Globus pallidus (tissue), 1 donor: ENCODE measurements around the gene GAS7.
"Not testable (repeated sequence)": the region's sequence is repeated elsewhere in the genome, so short reads cannot be mapped to it uniquely, and the experiment has no call there.

Experiments
- DNase-seq: peaks from one replicate; pipeline ENCODE4 v3.0.0-alpha.2; 2015; ENCODE audit warnings: low spot score

GAS7 gene

DNA sequence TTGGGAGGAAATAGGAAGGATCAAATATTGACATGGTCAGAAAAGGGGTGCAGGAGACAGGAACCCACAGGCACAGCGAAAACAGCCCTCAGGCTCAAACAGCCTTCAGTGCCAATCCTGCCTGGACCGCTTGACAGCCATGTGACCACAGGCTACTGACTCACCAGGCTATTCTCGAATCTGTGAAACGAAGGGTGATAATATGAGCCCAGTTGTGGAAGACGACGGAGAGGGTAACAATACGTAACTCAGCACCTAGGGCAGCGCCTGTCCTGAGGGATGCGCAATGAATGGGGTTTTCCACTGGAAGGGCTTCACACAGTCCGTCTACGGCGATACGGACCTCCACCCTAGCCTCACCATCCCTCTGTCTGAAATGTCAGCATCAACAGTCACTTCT is 176.0 kb downstream of the GAS7 start:
- peak; percentile 51 for DNase-seq

DNA sequence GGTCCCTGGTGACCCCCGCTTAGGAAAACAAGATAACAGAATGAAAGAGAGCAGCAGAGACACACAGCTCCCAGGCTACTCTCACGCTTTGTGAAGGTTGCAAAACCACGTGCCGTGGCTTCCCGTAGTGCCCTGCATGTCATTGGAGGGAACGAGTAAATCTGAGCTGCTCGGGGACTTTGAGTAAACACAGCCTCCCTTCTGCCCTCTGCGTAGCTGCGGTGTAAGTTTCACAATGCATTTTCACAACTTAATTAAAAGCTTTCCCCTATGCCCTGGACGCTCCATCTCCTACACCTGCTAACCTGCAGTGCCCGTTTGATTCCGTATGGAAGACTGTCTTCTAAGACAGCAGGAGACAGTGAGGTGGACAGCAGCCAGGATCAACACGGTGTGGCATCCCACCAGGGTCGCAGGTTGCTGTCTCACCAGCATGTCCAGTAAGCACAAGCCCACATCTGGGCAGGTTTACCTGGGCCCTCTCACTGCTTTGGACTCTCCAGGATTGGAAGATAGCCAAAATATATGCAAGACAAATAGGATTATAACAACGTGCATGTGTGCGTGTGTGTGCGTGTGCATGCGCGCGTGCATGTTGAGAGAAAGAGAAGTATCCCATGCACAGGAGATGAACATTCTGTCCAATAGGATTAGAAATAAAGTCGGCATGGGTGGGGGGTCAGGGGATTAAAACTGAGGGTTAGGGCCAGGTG is 177.0 kb downstream of the GAS7 start:
- DNase-seq, result no peak

DNA sequence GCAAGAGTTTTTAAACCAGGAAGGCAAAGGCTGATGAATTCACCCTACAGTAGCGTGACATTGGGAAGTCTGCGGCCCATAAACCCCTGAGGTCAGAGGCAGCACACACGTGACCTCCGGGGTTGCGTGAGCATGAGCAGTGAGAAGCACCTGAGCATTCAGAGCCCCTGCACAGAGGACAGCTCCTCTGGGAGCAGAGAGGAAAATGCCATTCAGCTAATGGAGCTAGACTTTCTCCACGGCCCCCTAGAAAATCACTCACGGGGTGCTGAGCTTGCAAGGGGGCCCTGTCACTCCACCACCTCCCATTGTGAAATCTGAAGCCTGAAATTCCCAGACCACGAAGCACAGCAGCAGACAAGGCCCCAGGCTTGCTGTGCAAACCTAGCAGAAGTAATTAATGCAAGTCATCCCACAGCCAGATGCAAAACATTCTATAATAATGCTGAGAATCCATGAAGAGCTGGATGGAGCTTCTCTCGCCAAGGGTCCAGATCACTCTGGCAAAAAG is 178.4 kb downstream of the GAS7 start:
- no peak for DNase-seq

DNA sequence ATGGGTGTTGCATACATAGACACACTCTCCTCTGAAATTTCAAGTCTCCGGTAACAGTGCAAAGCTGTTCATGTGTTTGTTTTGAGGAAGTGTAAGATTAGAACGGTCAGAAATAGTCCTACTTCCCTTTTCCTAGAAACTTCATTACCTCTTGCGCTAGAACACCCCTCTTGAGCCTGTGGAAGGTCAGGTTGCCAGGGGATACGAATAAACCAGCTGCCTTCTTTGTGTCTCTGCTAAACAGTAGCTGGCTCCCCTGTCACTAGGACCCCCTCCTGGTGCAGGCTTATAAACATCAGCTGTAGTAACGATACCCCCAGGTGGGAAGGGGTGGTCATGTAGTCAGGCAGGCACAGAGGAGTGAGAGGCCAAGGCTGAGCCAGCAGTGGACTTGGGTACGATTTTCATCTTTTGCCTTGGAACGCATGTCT is 179.9 kb downstream of the GAS7 start:
- DNase-seq, result peak; percentile 52

DNA sequence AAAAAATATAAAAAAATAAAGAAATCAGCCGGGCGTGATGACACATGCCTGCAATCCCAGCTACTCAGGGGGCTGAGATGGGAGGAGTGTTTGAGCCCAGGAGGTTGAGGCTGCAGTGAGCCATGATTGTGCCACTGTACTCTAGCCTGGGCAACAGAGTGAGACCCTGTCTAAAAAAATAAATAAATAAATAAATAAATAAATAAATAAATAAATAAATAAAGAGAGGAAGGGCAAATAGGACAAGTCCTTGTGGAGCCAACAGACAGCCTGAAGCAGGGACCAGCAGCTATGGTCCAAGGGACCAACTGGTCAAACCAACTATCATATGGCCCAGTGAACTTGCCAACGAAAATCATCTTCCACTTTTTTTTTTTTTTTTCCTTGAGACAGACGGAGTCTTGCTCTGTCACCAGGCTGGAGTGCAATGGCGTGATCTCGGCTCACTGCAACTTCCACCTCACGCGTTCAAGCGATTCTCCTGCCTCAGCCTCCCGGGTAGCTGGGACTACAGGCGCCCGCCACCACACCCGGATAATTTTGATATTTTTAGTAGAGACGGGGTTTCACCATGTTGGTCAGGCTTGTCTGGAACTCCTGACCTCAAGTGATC is 181.3 kb downstream of the GAS7 start:
- DNase-seq, result not testable (repeated sequence)

DNA sequence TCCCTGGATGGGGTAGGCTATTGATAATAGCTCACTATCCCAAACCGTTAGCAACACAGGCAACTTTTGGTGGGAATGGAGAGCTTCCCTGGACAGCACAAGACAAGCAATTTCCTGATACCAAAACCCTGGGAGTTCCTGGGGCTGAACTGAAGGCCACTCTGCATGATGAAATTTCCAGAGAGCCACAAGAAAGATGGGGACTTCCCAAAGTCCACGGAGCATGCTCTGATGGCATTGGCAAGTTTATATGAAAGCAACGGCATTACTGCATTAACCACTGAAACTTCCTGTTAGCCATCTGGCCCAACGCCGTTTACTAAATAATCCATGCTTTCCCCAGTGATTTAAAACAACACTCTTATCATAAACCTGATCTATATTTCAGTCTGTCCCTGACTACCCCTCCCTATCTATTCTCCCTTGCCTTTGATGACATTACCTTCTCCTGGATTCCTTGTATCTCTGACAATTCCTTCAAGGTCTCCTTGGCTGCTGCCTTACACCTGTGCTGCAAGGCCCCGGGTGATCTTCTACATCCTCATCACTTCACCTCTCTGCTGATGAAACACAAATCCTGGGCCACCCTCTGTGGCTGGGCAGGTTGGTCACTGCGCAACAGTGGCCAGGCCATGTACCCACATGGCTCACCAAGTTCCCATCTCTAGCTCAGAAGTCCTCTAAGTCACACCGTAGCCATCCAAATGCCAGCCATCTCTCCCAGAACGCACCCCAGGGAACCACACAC is 184.9 kb downstream of the GAS7 start:
- DNase-seq, result no peak

DNA sequence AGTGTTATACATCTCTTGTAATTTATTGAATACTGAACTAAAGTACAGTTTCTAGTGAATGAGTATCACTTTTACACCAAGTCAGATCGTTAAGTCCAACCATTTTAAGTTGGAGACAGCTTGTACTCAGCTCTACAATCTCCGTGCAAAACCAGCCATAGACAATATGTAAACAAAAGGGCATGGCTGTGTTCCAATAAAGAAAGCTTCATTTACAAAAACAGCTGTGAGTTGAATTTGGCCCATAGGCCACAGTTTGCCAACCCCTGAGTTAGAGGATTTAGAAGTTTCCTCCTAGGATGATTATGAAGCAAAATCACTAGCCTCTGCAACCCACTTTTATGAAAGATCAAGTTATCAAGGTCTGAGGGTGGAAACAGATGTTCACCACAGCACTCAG is 187.7 kb downstream of the GAS7 start:
- no peak for DNase-seq

DNA sequence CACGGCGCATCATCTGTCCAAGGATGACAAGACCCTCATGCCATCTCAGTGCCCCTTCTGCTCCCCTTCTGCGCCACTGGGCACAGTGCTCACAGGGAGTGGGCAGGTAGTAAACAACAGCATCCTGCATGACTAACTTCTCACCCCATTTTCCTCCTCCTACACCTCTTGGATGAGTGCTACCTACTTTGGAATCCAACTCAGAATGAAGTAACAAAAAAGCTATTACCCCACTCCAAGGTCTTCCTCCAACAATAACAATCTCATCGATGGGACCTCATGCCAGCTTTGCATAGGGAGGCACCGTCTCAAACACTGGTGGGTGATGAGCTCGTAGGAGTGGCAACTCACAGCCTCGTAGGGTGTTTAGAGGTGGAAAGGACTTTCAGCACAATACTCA is 194.7 kb downstream of the GAS7 start:
- DNase-seq, result no peak

DNA sequence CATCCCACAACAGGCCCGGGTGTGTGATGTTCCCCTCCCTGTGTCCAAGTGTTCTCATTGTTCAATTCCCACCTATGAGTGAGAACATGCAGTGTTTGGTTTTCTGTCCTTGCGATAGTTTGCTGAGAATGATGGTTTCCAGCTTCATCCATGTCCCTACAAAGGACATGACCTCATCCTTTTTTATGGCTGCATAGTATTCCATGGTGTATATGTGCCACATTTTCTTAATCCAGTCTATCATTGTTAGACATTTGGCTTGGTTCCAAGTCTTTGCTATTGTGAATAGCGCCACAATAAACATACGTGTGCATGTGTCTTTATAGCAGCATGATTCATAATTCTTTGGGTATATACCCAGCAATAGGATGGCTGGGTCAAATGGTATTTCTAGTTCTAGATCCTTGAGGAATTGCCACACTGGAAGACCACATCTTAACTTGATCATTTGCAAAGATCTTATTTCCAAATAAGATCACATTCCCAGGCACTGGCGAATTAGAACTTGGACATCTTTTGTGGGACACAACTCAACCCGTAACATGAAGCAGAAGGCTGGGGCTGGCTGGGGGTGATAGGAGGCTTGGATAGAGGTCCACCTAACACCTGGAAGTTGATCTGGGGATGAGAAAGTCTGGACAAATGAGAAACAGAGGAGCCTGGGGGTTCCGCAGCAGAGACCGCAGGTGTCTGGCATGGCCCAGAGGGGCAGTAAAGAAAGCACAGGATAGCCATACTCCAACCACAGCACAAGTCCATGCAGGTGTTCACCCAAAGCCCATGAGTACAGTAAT is 195.6 kb downstream of the GAS7 start:
- not testable (repeated sequence) for DNase-seq

DNA sequence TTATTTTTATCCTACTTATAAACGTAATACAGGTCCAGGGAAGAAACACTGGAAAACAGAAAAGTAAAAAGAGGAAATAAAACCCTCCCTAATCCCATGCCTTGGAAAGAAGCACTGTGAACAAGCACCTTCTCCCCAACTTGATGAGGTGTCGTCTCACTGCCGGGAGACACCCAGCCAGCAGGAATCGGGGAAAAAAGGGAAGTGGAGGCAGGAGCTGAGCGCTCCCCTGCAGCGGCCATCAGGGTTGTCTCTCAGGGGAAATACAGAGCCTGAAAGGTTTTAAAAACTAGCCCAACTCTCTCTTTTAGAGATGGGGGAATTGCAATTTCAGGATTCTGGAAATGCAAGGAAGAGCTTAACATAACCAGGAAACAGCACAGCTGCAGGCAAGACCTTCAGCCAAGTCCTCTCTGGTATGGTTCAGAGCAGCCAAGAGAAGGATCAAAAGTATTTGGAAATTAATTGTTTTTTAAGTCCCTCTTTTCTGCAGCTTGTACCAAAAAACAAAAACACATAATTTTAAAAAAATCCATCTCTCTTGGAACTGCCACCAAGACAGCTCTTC is 197.0 kb downstream of the GAS7 start:
- DNase-seq, result no peak

DNA sequence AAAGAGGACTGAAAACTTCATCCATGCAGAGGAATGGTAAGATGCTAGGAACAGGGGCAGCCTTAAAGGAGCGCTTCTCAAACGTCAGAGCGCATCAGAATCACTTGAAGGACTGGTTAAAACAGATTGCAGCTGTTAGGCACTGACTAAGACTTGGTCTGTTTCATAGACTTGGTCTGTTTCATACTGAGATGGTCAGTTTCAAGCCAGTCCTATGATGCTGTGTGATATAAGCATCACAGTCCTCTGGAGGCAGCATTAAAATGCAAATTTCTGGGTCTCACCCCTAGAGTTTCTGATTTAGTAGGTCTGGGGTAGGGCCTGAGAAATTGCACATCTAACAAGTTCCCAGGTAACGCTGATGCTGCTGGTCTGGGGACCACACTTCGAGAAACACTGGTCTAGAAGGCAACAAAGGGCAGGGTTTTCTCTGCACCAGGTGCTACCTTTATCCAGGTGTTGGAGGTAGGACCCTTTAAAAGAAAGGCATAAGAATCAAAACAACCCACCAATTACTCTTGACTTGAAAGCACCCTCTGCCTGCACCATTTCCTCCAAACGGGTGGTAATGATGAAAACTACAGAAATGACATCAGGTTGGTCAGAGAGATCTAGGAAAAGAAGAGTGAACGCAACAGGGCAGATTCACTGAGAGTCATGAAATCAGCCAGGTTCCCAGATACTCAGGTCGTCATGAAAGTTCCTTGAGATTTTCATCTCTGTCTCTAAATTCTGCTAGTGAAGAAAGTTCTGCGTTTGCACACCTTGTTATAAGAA is 198.3 kb downstream of the GAS7 start:
- no peak for DNase-seq

DNA sequence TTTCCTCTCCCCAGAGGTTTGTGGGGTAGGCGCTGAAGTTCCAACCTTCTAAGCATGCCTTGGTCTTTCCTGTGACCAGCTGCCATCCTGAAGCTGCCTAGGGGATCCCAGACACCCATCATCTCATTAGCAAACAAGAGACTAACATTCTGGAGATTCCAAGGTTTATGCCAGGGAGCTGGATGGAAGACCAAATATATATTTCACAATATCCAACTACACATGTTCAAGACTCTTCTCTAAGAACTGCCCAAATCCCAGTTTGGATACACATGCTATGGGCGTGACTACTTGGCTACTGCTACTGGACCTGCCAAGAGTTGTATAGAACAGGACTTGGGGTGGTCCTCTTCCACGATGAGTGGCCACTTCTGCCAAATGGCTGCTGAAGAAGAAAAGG is 200.3 kb downstream of the GAS7 start:
- DNase-seq, result no peak

DNA sequence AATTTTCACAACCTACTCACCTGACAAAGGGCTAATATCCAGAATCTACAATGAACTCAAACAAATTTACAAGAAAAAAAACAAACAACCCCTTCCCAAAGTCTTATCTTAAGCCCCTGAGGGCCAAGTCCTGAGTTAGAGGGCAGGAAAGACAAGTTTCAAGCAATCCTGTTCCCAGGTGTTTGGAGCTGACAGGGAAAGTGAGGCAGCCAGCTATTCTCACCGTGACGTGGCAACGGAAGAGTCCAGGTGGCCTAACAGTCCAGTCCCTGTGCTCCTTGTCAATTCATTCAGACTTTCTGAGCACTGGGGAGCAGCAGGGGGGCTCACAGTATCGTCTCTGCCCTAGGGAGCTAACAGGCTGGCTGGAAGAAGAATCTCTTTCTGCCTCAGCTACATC is 203.6 kb downstream of the GAS7 start:
- DNase-seq, result no peak

DNA sequence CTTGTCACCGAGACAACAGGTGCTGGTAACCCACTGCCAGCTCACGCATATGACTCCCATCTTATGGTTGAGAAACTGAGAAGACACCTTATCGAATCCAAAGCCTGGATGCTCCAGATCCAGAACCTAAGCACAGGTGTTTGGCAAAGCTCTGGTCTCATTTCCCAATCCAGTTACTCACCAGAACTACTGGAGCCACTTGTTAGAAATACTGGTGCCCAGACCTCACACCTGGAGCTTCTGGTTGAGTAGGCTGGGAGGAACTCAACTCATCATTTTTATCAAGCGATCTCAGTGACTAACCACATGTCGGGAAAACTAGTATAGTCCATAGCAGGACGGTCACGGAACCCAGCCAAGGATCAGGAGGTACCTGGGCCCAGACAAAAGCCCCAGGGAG is 206.6 kb downstream of the GAS7 start:
- DNase-seq, result no peak

DNA sequence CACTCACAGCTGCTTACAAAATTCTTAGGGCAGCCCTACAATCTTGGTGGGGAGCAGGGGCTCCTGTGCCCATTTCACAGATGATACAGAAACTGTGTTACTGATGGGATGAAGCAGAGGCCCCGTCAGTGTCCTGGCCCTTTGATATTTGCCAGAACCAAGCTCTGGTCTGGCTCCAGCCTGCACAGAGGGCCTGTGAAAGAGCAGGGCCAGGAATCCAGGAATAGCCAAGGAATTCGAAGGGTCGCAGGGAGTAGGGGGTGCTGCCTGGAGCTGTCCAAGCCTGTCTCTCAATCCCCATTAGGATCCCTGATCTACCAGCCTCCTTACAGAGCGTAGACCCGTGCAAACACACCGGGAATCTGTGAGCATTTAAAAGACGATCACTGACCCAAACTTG is 207.1 kb downstream of the GAS7 start:
- DNase-seq, result no peak

DNA sequence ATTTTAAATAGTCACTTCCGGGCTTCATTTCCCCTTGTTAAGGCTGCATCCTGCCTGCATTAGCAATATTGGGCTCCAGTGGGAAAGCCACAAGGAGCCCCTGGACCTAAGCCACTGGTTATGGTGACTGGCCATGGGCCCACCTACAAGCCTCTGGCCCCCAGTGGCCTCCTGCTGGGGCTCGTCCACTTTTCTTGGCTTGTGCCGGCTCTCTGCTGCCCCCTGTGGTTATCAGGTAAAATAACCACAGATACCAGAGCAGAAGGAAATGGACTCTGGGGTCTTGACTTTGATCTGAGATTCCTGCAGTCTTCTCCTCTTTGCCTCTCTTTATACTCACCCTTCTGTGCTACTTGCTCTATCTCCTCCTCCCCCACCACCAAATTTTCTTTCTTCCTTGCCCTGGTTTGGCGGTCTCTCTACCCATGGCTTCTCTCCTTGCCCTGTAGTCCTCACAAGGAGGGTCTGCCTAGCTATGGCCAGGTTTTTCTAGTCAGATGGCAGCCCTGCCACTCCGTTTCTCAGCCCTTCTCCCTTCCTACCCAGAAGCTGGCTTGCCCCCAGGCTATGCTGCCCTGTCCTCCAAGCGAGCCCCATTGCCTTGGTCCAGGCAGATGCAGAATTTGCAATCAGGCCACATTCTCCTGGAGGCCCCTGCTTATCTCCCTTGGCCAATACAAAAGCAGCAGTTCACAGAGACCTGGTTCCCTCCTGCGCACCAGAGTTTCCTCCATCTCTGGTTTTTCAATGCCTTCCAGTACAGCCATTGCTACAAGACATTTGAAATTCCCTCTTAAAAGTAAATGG is 210.4 kb downstream of the GAS7 start:
- DNase-seq, result peak; percentile 34

DNA sequence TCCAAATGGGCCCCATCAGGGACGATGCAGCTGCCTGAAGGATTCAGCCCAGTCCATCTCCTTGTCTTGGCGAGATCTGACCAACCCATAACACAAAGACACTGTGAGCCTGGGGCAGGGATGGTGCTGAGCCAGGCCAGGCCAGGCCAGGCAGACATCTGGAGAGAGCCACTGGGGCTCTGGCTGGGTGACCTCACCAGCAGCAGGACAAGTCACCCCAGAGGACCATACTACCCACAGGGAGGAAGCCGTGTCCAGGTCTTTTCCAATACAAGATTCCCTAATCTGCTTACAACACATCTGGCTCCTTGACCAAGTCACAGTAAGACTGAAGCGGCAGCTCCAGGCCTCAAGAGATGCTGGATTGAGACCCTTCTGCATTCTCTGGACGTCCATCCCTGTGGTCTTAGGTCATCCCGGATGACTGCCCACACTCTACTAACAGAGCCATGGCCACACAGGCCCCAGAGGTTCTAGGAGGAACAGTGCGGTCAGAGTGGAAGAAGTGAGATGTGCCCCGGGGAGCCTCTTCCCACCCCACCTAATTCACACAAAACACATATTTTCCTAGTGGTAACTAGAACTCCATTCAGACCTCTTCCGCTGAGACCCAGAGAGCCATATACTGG is 211.5 kb downstream of the GAS7 start:
- DNase-seq, result peak; percentile 81

DNA sequence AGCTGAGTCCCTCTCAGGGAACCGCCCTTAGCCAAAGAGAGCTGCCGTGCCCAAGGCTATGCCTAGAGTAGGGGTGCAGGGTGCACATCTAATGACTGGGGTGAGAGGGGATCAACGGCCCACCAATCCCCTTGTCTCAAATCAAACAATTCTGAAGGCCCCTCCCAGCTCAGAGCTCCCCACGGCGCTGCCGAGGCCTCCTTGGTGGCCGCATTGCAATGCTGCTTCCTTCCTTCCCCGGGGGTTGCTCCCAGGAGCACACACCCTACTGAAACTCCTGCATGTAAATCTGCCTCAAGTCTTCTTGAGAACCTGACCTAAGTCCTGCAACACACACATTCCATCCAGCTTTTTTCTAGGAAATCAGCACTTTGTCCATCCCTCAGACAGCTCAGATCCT is 212.8 kb downstream of the GAS7 start:
- DNase-seq, result no peak

DNA sequence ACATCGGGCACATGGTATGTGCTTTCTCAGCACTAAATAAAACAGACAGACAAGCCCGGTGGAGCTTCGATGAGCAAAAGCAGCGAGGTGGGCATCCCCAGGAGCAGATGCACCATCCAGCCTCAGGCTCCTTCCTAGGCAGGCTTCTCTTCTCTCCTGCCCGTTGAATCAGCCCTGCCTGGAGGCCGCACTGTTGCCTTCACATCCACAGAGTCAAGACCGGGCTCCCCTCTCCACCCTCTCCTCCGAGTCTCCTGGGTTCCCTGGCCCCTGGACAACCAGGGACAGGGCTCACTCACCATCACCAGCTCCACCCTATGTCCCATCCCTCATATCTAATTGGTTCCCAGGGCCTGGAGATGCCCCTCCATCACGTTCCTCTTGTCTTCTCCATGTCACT is 213.6 kb downstream of the GAS7 start:
- DNase-seq, result no peak

DNA sequence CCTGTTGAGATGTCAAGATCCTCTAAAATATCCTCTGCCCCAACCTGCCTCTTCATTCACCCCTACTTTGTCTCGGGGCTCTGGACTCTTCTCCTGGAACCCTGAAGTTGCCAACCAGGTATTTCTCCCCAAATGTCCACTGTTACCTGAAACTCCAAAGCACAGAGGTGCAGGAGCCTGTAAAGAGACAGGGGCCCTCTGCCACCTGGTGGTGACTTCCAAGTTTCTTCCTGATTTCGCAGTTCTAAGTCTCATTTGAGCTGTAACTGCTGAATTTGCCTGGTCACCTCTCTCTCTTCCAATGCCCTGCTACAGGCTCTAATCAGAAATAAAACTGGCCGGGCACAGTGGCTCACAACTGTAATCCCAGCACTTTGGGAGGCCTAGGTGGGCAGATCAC is 216.2 kb downstream of the GAS7 start:
- no peak for DNase-seq
